Fibroblast of gingiva (primary cell): Measurements from ENCODE around the gene LRIG3.
A peak's percentile ranks its signal among the peaks of the same experiment; 100 is the strongest.

ENCODE experiments used
- DNase-seq: peaks from one replicate; pipeline ENCODE4 v3.0.0-alpha.2; 2011; ENCODE audit warnings: low read depth

The LRIG3 gene

DNA sequence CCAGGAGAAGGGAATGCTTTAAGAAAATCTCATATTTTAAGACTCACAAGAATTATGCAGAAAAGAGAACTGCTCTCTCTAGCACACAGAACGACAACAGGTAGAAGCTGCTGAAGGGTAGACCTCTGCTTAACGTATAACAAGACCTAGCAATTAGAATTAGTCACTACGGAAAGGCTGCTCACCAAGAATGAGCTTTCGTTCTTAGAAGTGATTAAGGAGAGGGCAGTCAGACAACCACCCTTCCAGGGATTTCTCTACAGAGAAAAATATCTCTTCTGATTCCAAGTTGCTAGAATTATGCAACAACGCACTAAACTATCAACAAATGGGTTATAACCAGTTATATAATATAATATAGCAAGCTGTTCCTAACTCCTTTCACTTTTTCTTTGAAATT is 18.6 kb downstream of the LRIG3 start:
- no peak for DNase-seq

DNA sequence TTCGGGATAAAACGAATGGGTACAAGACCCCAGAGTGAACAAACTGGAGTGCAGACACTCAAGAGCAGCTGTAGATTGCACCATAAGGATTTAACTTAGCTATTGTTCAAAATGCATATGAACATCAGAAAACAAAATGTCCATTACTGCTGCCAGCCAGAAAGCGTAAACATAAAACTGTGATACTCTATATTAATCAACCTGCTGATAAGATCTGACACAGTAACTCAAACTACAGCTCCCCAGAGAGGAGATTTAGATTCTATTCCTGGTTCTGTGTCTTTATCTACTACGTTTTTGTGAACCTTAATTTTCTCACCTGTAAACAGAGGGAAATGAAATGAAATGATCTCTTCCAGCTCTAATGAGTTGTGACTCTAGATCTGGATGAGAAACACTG is 22.3 kb downstream of the LRIG3 start:
- DNase-seq, result no peak

DNA sequence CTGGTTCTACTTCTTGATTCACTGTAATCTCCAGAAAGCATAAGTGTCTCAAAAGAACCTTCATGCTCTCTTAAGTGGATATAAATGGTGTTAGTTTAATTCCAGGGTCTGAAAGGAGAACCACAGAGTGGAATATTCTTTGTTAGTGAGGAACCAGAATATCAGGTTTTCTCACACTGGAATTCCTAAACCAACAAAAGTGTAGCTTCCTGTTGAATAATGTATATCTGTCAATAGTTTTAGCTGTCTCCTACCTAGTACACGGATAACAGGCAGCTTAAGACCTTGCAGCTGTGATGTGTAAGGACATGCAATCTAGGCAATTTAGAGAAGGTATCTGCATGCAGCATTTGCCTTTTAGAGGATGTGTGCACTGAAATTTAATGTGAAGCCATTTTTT is 24.0 kb downstream of the LRIG3 start:
- no peak for DNase-seq

DNA sequence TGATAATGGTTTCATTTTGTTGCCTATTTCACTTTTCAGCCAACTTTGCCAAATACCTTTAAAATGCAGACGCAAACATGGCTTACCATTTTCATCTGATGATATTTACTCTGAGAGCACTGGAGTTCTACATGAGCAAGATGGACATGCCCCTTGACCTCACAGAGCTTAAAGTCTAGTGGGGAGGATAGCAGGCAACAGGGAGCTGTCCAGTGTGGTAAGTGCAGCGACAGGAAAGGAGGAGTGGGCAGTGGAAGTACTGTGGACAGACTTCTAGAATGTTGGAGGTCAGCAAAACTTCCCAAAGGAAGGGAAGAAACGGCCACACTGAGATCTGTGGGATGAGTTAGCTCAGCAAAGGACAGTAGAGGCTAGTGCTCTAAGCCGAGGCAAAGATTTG is 25.3 kb downstream of the LRIG3 start:
- DNase-seq, result no peak

DNA sequence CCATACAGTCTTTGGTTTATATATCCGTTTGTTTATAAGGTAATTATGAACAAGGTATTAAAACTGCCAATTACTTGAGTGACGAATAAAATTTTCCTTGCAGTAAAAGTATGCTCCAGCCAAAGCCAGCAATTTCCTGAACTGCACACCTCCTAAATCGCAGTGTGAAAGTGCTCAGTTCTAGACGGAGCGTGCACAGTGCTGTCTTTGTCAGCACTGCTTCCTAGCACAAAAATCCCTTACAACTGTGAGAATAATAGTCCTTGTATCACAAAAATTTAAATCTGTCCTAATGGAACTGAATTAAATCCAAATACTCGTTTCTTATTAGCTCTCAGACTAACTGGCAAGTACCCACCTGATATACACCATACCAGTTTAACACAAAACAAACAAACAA is 26.3 kb downstream of the LRIG3 start:
- DNase-seq, result no peak

DNA sequence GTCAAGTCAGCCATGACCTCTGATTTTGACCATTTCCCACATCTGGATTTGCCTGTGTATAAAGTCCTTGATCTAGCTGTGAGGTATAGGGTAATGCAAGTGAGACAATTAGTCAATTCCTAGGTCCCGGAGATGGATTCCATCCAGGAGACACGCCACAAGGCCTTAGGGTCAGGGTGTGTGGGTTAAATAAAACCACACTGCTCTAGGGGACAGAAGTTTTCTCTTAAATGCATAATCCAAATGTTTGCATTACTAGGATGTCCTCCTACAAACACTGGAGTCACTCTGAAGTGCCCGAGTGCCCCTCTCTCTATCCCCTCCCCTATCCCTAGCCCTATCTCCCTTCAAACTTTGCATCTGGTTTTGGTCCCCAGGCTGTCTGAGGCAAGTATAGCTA is 26.8 kb downstream of the LRIG3 start:
- peak; percentile 46 for DNase-seq

DNA sequence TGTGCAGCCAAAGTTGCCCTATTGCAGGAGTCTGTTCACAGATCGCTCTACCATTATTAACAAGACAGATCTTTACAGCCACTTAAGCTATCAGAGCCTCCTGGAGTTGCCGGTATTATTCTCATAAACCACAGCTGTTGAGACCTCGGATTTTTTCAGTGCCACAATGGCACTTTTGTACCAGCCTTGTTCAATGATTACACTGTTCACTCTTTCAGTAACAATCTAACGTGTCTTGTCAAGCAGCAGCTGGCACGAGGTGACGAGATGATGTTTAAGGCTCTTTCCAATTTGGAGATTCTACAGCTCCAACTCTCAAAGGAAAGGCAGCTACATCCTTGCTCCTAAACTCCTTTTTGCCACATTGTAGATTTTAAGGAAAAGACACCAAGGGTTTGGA is 30.7 kb downstream of the LRIG3 start:
- DNase-seq, result no peak

DNA sequence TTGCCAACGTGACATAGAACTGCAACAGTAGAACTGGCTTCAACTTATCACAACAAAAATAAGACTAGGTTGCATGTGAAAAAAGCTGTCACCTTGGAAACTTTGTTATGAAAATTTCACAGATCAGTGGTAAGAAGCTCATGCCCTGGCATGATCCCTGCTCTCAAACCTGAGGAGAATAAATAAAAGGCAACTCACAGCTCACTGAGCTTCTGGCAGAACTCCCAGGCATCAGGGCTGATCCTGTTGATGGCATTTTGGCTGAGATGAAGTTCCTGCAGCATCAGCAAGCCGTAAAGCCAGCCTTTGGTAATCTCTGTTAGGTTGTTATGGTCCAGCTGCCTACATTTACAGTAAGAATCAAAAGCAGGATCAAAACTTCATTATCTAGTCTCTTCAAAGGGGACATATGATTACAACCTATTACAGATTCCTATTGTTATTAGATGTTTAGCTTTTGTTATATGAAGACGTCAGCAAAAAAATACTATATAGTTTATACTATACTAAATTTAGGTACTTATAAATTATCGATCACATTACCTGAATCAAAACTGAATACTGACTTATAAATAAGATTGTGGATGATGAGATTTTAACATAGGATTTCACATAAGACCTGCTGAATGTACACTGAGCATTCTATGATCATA is 32.0 kb downstream of the LRIG3 start:
- DNase-seq, result peak; percentile 79

DNA sequence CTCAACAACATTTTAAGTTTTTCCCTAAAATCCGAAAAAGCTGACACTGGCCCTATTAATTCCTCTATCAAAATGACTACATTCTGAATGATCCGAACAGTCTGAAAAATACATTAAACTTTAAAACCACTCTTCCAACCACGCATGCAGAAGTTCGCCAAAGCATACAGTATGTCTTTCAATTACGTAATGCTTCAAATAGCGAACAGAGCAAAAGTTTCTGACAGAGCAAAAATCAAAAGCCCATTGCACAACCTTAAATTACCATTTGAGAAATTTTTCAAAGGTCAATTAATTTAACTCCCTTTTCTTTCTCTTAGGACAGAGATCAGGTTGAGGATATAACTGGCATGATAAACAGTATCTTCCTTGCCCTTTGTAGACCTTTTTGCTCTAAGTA is 33.2 kb downstream of the LRIG3 start:
- no peak for DNase-seq

DNA sequence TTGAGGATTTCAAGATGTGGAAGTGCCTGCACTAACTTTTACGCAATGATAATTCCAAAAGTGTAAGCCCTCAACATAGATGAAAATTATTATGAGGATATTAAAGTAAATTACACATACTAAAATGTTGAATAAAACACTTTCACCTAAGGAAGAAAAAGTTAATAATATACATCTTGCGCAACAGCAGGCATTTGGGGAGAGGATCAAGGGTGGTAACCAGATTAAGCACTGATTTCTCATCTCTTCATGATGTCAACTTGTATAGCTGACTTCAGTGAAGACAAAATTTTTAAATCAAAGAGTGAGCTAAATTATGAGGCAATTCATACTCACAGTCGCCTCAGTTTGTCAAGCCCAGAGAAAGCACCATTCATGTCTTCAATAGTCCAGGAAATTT is 33.8 kb downstream of the LRIG3 start:
- no peak for DNase-seq

DNA sequence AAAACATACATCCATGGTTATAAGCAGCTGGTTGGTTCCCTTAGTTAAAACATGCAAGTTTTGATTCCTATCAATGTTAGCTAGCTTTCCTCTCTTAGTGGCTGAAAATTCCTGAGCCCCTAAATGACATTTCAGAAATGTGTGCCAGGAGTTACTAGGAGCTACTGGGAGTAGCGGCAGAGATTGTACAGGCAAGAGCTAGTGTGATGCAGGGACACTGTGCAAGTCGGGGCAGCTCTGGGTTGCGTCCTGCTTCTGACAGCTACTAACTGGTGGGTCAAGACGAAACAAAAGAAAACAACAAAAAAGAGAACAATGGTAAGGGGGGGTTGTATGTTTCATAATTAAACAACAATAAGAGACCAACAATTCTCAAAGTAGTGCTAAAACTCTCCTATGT is 35.4 kb downstream of the LRIG3 start:
- no peak for DNase-seq

DNA sequence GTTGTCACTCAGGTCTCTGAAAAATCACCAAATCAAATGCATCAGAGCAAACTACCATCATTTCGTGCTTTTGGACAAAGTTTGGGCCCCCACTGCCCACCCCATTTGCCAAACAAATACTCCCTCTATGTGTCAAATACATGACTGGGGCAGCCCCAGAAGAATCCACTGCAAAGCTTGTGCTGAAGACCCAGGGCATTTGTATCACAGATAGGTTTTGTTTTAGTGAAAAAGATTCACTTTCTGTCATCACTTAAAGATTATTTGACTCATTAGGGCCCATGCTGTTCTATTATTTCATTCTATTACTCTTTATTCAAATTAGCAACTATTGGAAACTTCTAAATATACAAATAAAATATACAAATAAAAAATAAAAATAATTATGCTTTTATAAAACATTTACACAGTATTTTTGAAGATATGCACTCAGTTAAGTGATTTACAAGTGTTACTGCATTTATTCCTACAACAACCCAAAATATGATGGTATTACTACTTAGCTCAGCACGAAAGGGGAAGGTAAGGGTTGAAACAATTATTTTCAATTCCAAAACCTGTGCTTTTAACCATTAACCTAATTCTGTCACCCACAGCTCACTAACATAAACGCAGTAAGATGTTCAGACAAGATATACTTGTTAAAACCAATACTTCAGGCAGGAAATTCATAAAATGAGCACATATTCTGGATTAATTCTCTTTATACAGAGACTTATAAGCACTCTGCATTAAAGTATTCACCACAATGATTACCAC is 36.5 kb downstream of the LRIG3 start:
- DNase-seq, result no peak

DNA sequence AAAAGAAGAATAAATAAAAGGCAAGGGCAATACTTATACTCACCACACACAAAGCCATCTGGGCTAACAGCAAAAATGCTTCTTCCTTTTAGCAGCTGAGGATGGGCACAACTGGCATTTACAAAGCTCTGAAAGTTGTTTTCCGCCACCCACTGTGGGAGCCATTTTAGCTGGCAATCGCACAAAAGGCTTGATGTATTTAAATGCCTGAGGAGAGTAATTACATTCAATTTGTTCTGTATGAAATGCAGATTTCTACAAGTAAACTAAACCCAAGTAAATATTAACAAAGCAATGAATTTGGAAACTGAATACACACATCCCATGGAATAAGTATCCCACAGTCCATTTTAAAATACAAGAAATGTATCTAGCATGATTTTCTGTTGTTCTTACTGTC is 37.5 kb downstream of the LRIG3 start:
- DNase-seq, result no peak

DNA sequence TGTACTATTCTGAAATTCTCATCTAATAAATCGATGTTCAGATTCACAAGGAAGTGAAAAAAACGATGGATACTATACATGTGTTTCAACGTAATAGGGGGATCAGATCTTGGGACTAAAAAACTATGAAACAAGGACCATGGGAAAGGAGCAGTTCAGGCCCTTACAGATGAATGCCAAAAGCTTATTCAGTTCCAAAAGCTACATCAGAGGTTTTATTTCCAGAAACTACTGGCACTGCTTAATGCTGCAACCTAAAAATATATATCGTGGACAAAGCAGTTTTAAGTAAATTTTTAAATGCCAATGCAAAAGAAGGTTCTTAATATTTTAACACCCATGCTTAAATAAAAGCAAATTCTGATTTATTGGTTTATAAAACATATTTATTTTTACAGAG is 38.5 kb downstream of the LRIG3 start:
- DNase-seq, result no peak

DNA sequence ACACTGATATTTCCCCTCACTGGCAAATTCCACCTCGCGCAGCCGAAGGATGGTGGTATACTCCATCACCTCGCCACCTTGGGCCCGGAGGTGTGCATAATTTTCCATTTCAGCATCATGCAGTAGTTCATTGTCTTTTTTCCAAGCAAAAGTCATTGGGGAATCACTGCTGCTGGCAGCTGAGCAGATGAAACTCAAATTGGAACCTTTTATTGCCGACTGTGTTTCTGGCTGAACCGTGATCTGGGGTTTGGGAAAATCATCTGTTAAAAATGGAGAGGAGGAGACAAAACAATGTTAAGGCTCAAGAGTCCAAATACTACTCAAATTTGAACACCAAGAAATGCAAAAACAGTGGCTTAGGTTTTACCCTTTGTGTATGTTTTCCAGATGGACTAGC is 39.7 kb downstream of the LRIG3 start:
- no peak for DNase-seq

DNA sequence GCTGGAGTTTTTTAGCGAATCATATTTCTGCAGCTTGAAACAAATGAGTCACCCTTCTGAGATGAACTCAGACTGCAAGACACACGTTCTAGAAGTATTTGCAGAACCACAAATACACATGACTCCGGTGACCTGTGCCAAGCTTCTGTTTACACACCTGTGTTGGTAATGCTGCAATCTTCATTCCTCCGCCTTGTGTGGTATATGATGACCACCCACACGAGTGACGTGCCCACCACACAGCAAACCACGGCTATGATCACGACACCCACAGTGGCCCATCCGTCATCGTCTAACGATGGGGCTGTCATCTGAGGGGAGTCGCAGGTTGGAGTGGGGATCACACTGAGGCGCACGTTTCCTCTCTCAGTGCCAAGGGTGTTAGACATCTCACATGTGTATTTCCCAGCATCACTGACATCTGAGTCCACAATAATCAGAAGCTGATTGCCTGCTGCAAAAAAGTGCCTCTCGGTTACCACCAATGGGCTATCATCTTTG is 43.0 kb downstream of the LRIG3 start:
- DNase-seq, result peak; percentile 69

DNA sequence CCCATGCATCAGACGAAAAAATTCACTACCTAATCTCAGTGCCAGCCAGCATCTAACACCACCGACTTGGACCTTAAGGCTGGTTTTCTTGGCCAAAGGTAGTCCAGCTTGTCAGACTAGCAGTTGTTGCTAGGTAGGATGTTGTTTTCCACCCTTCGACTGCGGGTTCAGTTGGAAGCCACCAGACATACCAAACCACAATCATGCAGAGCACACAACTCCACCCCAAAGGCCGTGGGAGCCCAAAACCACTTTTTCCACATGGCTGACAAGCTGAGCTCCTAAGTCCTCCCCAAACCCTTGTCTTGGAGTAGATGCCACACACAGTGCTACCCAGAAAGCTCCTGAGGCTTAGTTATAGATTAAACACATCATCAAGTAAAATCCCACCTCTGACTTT is 46.8 kb downstream of the LRIG3 start:
- no peak for DNase-seq

DNA sequence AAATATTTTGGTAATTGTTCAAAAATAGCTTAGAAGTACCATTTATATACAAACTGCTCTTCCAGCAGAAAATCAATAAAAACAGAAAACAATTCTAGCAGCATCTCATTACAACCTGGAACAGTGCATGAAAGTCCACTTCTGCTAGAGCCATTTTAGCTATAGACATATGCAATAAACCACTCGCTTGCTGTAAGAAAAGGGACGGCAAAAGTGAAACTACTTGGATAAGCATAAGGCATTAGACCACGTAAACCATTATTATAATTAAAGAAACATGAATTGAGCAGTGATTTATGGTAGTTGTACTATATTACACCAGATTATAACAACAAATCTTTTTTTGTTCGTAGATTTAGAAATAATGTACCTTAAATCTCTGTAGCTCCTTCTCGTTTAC is 48.7 kb downstream of the LRIG3 start:
- DNase-seq, result peak; percentile 45

DNA sequence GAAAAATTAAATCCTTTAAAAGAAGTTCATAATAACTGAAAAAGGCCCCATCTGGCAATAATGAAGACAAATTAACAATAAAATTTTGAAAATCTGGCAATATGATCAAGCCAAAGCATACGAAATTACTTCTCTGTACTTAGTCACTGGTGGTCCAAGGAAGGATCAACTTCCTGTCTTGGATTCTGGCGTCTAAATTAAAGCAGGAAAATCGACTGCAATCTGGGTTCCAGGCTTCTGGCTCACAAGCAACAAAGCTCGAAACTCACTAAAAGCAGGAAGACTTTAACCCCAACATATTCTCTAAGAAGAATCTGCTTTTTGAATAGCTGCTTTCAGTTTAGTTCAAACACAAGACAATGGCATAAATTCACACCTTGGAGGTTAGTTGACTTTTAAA is 49.7 kb downstream of the LRIG3 start:
- no peak for DNase-seq

DNA sequence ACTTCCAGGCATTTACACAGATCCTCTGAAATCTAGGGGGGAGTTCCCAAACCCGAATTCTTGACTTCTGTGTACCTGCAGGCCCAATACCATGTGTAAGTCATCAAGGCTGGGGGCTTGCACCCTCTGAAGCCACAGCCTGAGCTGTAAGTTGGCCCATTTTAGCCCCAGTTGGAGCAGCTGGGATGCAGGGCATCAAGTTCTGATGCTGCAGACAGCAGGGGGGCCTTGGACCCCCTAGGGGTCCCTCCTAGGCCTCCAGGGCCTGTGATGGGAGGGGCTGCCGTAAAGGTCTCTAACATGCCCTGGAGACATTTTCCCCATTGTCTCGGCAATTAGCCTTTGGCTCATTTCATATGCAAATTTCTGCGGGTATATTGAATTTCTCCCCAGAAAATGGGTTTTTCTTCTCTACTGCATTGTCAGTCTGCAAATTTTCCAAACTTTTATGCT is 59.5 kb downstream of the LRIG3 start:
- no peak for DNase-seq

DNA sequence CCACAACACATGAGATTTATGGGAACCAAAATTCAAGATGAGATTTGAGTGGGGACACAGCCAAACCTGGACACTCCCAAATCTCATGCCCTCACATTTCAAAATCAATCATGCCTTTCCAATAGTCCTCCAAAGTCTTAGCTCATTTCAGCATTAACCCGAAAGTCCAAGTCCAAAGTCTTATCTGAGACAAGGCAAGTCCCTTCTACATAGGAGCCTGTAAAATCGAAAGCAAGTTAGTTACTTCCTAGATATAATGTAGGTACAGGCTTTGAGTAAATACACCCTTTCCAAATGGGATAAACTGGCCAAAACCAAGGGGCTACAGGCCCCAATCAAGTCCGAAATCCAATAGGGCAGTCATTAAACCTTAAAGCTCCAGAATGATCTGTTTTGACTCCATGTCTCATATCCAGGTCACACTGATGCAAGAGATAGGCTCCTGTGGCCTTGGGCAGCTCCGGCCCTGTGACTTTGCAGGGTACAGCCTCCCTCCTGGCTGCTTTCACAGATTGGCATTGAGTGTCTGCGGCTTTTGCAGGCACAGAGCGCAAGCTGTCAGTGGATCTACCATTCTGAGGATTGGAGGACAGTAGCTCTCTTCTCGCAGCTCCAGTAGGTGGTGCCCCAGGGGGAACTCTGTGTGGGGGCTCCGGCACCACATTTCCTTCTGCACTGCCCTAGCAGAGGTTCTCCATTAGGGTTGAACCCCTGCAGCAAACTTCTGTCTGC is 60.1 kb downstream of the LRIG3 start:
- DNase-seq, result no peak

DNA sequence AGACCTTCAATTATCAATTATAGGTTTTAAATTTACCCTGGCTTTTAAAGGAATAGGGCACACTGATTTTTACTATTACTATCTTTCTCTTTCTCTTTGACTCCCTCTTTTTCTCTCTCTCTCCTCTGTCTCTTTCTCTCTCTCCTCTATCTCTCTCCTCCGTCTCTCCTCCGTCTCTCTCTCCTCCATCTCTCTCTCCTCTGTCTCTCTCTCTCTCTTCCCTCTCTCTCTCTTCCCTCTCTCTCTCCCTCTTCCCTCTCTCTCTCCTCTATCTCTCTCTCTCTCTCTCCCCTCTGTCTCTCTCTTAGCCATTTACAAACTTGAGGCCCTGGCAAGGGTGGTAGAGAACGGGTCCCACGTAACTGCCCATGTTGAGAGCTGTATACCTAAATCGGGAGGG is 62.3 kb downstream of the LRIG3 start:
- no peak for DNase-seq

DNA sequence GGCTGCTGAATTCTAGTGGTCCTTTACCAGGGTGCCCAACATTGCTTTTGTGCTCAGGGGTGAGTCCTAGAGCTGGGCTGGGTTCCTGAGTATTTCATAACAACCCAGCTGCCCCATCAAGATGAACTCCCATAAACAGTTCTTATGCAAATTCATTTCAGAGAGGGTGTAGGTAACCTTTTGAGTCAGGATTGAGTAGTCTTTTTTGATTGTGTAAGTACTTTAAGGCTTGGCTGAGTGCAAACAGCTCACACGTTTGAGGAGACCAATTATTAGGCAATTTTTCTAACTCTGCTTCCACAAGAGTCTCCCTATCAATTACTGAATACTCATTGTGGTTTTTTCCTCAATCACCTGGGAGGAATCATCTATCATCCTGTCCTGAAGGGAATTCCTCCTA is 63.1 kb downstream of the LRIG3 start:
- peak; percentile 59 for DNase-seq
